ENCODE data around the gene KIF26B.
"Not testable (repeated sequence)": the region's sequence is repeated elsewhere in the genome, so short reads cannot be mapped to it uniquely, and the experiment has no call there.

The KIF26B gene

GRCh38 chr1:245319094-245319493 is 164.3 kb downstream of the KIF26B start:
- Histone ChIP-seq H3K9me3 (ENCODE audit: control extremely low read depth in 1 of 5, control insufficient read depth in 4 of 5, insufficient read depth in 2 of 5, low read depth in 1 of 5, low read length in 4 of 5) (no peaks in the 10 kb centered on the region), H3K4me3 (ENCODE audit: control insufficient read depth in 1 of 7, extremely low read depth in 1 of 7, insufficient read depth in 4 of 7, low read depth in 2 of 7, low read length in 6 of 7) (no peak overlapping the region), H3K36me3 (ENCODE audit: control insufficient read depth in 4 of 4, insufficient read depth in 4 of 4, low read length in 3 of 4) (no peaks in the 10 kb centered on the region), H3K4me1 (ENCODE audit: control extremely low read depth in 1 of 4, control insufficient read depth in 4 of 4, insufficient read depth in 4 of 4, low read length in 3 of 4) (no peaks in the 10 kb centered on the region), H3K27ac (ENCODE audit: insufficient read depth in 1 of 2, low read depth in 1 of 2, low read length in 2 of 2, poor library complexity in 1 of 2, severe bottlenecking in 2 of 2) (no peak overlapping the region), H3K27me3 (replicated peaks in 2 of 5; ENCODE audit: control insufficient read depth in 4 of 5, insufficient read depth in 5 of 5, low read length in 4 of 5) (peaks cover 0 to 6% (median 0%) of the 10 kb centered on the region in 5 experiments)
- POLR2A ChIA-PET = no interaction called here
- CTCF ChIA-PET = no interaction called here
- no peak for DNase-seq
- WGBS (ENCODE audit: insufficient coverage) = no CpG with 5 or more reads among the region's 4 CpGs

GRCh38 chr1:245322673-245323072 is 167.9 kb downstream of the KIF26B start:
- POLR2A ChIA-PET = no interaction called here
- Histone ChIP-seq H3K9me3 (ENCODE audit: control extremely low read depth in 1 of 5, control insufficient read depth in 4 of 5, insufficient read depth in 2 of 5, low read depth in 1 of 5, low read length in 4 of 5) (no peaks in the 10 kb centered on the region), H3K27ac (ENCODE audit: insufficient read depth in 1 of 2, low read depth in 1 of 2, low read length in 2 of 2, poor library complexity in 1 of 2, severe bottlenecking in 2 of 2) (no peak overlapping the region), H3K36me3 (ENCODE audit: control insufficient read depth in 4 of 4, insufficient read depth in 4 of 4, low read length in 3 of 4) (no peaks in the 10 kb centered on the region), H3K4me3 (ENCODE audit: control insufficient read depth in 1 of 7, extremely low read depth in 1 of 7, insufficient read depth in 4 of 7, low read depth in 2 of 7, low read length in 6 of 7) (no peak overlapping the region), H3K4me1 (ENCODE audit: control extremely low read depth in 1 of 4, control insufficient read depth in 4 of 4, insufficient read depth in 4 of 4, low read length in 3 of 4) (no peaks in the 10 kb centered on the region), H3K27me3 (replicated peaks in 2 of 5; ENCODE audit: control insufficient read depth in 4 of 5, insufficient read depth in 5 of 5, low read length in 4 of 5) (peaks cover 0 to 6% (median 0%) of the 10 kb centered on the region in 5 experiments)
- WGBS (ENCODE audit: insufficient coverage) = 100% methylated on average over 2 of the region's 4 CpGs
- CTCF ChIA-PET = no interaction called here
- DNase-seq = no peak

GRCh38 chr1:245323765-245324164 is 169.0 kb downstream of the KIF26B start:
- POLR2A ChIA-PET; H3K27ac ChIP-seq (ENCODE audit: insufficient read depth in 1 of 2, low read depth in 1 of 2, low read length in 2 of 2, poor library complexity in 1 of 2, severe bottlenecking in 2 of 2); H3K4me3 ChIP-seq (ENCODE audit: control insufficient read depth in 1 of 7, extremely low read depth in 1 of 7, insufficient read depth in 4 of 7, low read depth in 2 of 7, low read length in 6 of 7); CTCF ChIA-PET; H3K27me3 ChIP-seq (replicated peaks in 2 of 5; ENCODE audit: control insufficient read depth in 4 of 5, insufficient read depth in 5 of 5, low read length in 4 of 5); H3K36me3 ChIP-seq (ENCODE audit: control insufficient read depth in 4 of 4, insufficient read depth in 4 of 4, low read length in 3 of 4); H3K4me1 ChIP-seq (ENCODE audit: control extremely low read depth in 1 of 4, control insufficient read depth in 4 of 4, insufficient read depth in 4 of 4, low read length in 3 of 4); H3K9me3 ChIP-seq (ENCODE audit: control extremely low read depth in 1 of 5, control insufficient read depth in 4 of 5, insufficient read depth in 2 of 5, low read depth in 1 of 5, low read length in 4 of 5); DNase-seq: not testable (repeated sequence)
- WGBS (ENCODE audit: insufficient coverage) = 100% methylated on average over 1 of the region's 2 CpGs

GRCh38 chr1:245325922-245326795 is 171.4 kb downstream of the KIF26B start:
- Histone ChIP-seq H3K4me1 (ENCODE audit: control extremely low read depth in 1 of 4, control insufficient read depth in 4 of 4, insufficient read depth in 4 of 4, low read length in 3 of 4) (no peaks in the 10 kb centered on the region), H3K36me3 (ENCODE audit: control insufficient read depth in 4 of 4, insufficient read depth in 4 of 4, low read length in 3 of 4) (no peaks in the 10 kb centered on the region), H3K4me3 (ENCODE audit: control insufficient read depth in 1 of 7, extremely low read depth in 1 of 7, insufficient read depth in 4 of 7, low read depth in 2 of 7, low read length in 6 of 7) (no peak overlapping the region), H3K9me3 (ENCODE audit: control extremely low read depth in 1 of 5, control insufficient read depth in 4 of 5, insufficient read depth in 2 of 5, low read depth in 1 of 5, low read length in 4 of 5) (no peaks in the 10 kb centered on the region), H3K27me3 (replicated peaks in 2 of 5; ENCODE audit: control insufficient read depth in 4 of 5, insufficient read depth in 5 of 5, low read length in 4 of 5) (no peaks in the 10 kb centered on the region), H3K27ac (ENCODE audit: insufficient read depth in 1 of 2, low read depth in 1 of 2, low read length in 2 of 2, poor library complexity in 1 of 2, severe bottlenecking in 2 of 2) (no peak overlapping the region)
- CTCF ChIA-PET = no interaction called here
- POLR2A ChIA-PET = interaction anchor here (0.6 kb wide), 1 partner anchor 372 kb away, joined by 4 read pairs; no protein-coding TSS in a partner anchor
- WGBS (ENCODE audit: insufficient coverage) = 83% methylated on average over 13 of the region's 16 CpGs
- no peak for DNase-seq

GRCh38 chr1:245327360-245327759 is 172.6 kb downstream of the KIF26B start:
- H3K4me1 ChIP-seq (ENCODE audit: control extremely low read depth in 1 of 4, control insufficient read depth in 4 of 4, insufficient read depth in 4 of 4, low read length in 3 of 4) = no peaks in the 10 kb centered on the region
- H3K36me3 ChIP-seq (ENCODE audit: control insufficient read depth in 4 of 4, insufficient read depth in 4 of 4, low read length in 3 of 4) = no peaks in the 10 kb centered on the region
- CTCF ChIA-PET = interaction anchor here (1.3 kb wide), 1 partner anchor 54 kb away, joined by 3 read pairs; no protein-coding TSS in a partner anchor
- no peak overlapping the region for H3K4me3 ChIP-seq (ENCODE audit: control insufficient read depth in 1 of 7, extremely low read depth in 1 of 7, insufficient read depth in 4 of 7, low read depth in 2 of 7, low read length in 6 of 7)
- POLR2A ChIA-PET = no interaction called here
- no peaks in the 10 kb centered on the region for H3K9me3 ChIP-seq (ENCODE audit: control extremely low read depth in 1 of 5, control insufficient read depth in 4 of 5, insufficient read depth in 2 of 5, low read depth in 1 of 5, low read length in 4 of 5)
- no peak for DNase-seq
- H3K27me3 ChIP-seq (replicated peaks in 2 of 5; ENCODE audit: control insufficient read depth in 4 of 5, insufficient read depth in 5 of 5, low read length in 4 of 5) = no peaks in the 10 kb centered on the region
- 88% methylated on average over 1 of the region's 3 CpGs for WGBS (ENCODE audit: insufficient coverage)
- no peak overlapping the region for H3K27ac ChIP-seq (ENCODE audit: insufficient read depth in 1 of 2, low read depth in 1 of 2, low read length in 2 of 2, poor library complexity in 1 of 2, severe bottlenecking in 2 of 2)

- ChIA-PET CTCF (interaction anchor here (1.3 kb wide), 1 partner anchor 53 kb away, joined by 3 read pairs; no protein-coding TSS in a partner anchor), POLR2A (no interaction called here)
- 100% methylated on average over 2 of the region's 4 CpGs for WGBS (ENCODE audit: insufficient coverage)
- Histone ChIP-seq H3K27ac (ENCODE audit: insufficient read depth in 1 of 2, low read depth in 1 of 2, low read length in 2 of 2, poor library complexity in 1 of 2, severe bottlenecking in 2 of 2) (no peak overlapping the region), H3K4me1 (ENCODE audit: control extremely low read depth in 1 of 4, control insufficient read depth in 4 of 4, insufficient read depth in 4 of 4, low read length in 3 of 4) (no peaks in the 10 kb centered on the region), H3K9me3 (ENCODE audit: control extremely low read depth in 1 of 5, control insufficient read depth in 4 of 5, insufficient read depth in 2 of 5, low read depth in 1 of 5, low read length in 4 of 5) (no peaks in the 10 kb centered on the region), H3K27me3 (replicated peaks in 2 of 5; ENCODE audit: control insufficient read depth in 4 of 5, insufficient read depth in 5 of 5, low read length in 4 of 5) (no peaks in the 10 kb centered on the region), H3K36me3 (ENCODE audit: control insufficient read depth in 4 of 4, insufficient read depth in 4 of 4, low read length in 3 of 4) (no peaks in the 10 kb centered on the region), H3K4me3 (ENCODE audit: control insufficient read depth in 1 of 7, extremely low read depth in 1 of 7, insufficient read depth in 4 of 7, low read depth in 2 of 7, low read length in 6 of 7) (no peak overlapping the region)
- no peak for DNase-seq
These were observed 173.1 kb downstream of the KIF26B start for GRCh38 chr1:245327842-245328241.

GRCh38 chr1:245330951-245331350 is 176.2 kb downstream of the KIF26B start:
- ChIA-PET CTCF (no interaction called here), POLR2A (no interaction called here)
- Histone ChIP-seq H3K27ac (ENCODE audit: insufficient read depth in 1 of 2, low read depth in 1 of 2, low read length in 2 of 2, poor library complexity in 1 of 2, severe bottlenecking in 2 of 2) (no peak overlapping the region), H3K27me3 (replicated peaks in 2 of 5; ENCODE audit: control insufficient read depth in 4 of 5, insufficient read depth in 5 of 5, low read length in 4 of 5) (no peaks in the 10 kb centered on the region), H3K36me3 (ENCODE audit: control insufficient read depth in 4 of 4, insufficient read depth in 4 of 4, low read length in 3 of 4) (no peaks in the 10 kb centered on the region), H3K4me3 (ENCODE audit: control insufficient read depth in 1 of 7, extremely low read depth in 1 of 7, insufficient read depth in 4 of 7, low read depth in 2 of 7, low read length in 6 of 7) (no peak overlapping the region), H3K9me3 (ENCODE audit: control extremely low read depth in 1 of 5, control insufficient read depth in 4 of 5, insufficient read depth in 2 of 5, low read depth in 1 of 5, low read length in 4 of 5) (no peaks in the 10 kb centered on the region), H3K4me1 (ENCODE audit: control extremely low read depth in 1 of 4, control insufficient read depth in 4 of 4, insufficient read depth in 4 of 4, low read length in 3 of 4) (no peaks in the 10 kb centered on the region)
- DNase-seq = no peak
- WGBS (ENCODE audit: insufficient coverage) = 97% methylated on average over 22 of the region's 26 CpGs

Measured in common myeloid progenitor, CD34-positive (primary cell).